ENCODE data around the gene ADAMTS17.

DNA sequence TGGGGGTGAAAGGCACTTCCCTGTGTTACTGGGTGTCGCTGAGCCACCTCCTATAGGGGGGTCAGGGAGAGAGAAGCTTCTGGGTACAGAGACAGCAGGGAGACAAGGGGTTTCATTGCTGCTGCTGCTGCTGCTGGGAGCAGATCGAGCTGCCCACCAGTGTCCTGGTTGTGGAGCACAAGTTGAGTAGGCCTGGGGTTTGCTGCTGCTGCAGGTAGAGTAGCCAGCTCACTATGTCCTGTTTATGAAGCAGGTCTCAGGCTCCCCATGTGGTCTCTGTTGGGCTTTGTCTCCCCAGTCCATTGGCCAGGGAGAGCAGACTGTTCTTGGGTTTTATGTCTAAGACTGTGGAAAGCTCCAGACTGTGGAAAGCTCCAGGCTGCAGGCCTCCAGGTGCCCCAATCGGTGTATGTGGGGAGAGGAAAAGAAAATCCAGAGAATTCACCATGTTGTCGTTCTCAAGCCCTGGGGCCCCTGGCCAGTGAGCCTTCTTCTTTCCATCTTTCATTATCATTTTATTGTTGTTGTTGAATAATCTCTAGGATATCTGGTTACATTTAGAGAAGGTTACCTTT lies 157.8 kb downstream of the ADAMTS17 start:
- TF ChIP-seq CTCF (IDR thresholded peaks at IDR 0.05; ENCODE audit: low read depth, low read length) (no peak), POLR2A (IDR thresholded peaks at IDR 0.05; ENCODE audit: extremely low read depth, insufficient read length) (no peak), MYC (IDR thresholded peaks at IDR 0.05; ENCODE audit: low read depth, low read length) (no peak)
